ENCODE data around the gene ANKRD63.

ANKRD63 gene, protein sequence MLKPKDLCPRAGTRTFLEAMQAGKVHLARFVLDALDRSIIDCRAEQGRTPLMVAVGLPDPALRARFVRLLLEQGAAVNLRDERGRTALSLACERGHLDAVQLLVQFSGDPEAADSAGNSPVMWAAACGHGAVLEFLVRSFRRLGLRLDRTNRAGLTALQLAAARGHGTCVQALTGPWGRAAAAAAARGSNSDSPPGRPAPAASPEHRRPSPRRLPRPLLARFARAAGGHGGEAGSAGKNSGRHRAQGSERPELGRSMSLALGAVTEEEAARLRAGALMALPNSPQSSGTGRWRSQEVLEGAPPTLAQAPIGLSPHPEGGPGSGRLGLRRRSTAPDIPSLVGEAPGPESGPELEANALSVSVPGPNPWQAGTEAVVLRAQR

GRCh38 chr15:40282869-40283614 is at the start of gene ANKRD63:
Gene ANKRD63 (minus strand): TSS chr15:40283064. CDS start chr15:40282586, 478 bp downstream.
- ATAC-seq (replicated peaks; ENCODE audit: extremely low read depth, poor library complexity, severe bottlenecking) (peak; percentile 70), DNase-seq (ENCODE audit: low spot score in 2 of 2) (no peak)
- Mint-ChIP-seq H3K27me3 (peaks cover 22% of the 10 kb centered on the region), H3K27ac (ENCODE audit: low read depth) (no peak within 1 kb of the TSS), H3K36me3 (ENCODE audit: insufficient read depth) (peaks cover 2% of the 10 kb centered on the region), H3K9me3 (no peaks in the 10 kb centered on the region), H3K4me3 (peak within 1 kb of the TSS; percentile 76), H3K4me1 (no peaks in the 10 kb centered on the region)

- Mint-ChIP-seq H3K4me1 (peaks cover 15% of the 10 kb centered on the region), H3K27me3 (no peaks in the 10 kb centered on the region), H3K27ac (ENCODE audit: low read depth) (no peak overlapping the region), H3K4me3 (no peak overlapping the region), H3K36me3 (ENCODE audit: insufficient read depth) (no peaks in the 10 kb centered on the region), H3K9me3 (no peaks in the 10 kb centered on the region)
- ATAC-seq (replicated peaks; ENCODE audit: extremely low read depth, poor library complexity, severe bottlenecking) (no peak), DNase-seq (ENCODE audit: low spot score in 2 of 2) (no peak)
These were observed 49.4 kb upstream of the ANKRD63 start for GRCh38 chr15:40332113-40332781.

DNA sequence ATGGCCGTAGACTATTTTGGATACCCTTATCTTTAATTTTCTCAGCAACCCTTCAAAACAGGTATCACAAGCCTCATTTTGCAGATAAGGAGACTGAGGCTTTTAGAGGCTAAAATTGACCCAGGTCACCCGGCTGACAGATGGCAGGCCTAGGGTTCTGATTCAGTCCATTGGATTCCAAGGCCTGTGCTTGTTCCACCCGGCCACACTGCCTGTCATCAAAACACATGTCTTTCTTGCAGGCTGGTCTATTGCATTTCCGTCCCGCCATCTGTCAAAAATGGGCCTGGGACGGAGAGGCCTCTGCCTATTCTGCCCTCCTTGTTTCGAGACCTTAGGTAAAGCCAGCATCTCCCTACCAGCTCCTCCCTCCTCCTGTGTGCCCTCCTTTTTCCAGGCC is 48.8 kb upstream of the ANKRD63 start:
- Mint-ChIP-seq H3K4me3 (no peak overlapping the region), H3K4me1 (peaks cover 15% of the 10 kb centered on the region), H3K27me3 (no peaks in the 10 kb centered on the region), H3K27ac (ENCODE audit: low read depth) (no peak overlapping the region), H3K9me3 (no peaks in the 10 kb centered on the region), H3K36me3 (ENCODE audit: insufficient read depth) (no peaks in the 10 kb centered on the region)
- no peak for ATAC-seq (replicated peaks; ENCODE audit: extremely low read depth, poor library complexity, severe bottlenecking)
- DNase-seq (ENCODE audit: low spot score in 2 of 2), result no peak

GRCh38 chr15:40331026-40331425 is 48.2 kb upstream of the ANKRD63 start:
- Mint-ChIP-seq H3K27ac (ENCODE audit: low read depth) (no peak overlapping the region), H3K4me3 (no peak overlapping the region), H3K27me3 (no peaks in the 10 kb centered on the region), H3K36me3 (ENCODE audit: insufficient read depth) (no peaks in the 10 kb centered on the region), H3K4me1 (peaks cover 15% of the 10 kb centered on the region), H3K9me3 (no peaks in the 10 kb centered on the region)
- DNase-seq (ENCODE audit: low spot score in 2 of 2), result no peak
- no peak for ATAC-seq (replicated peaks; ENCODE audit: extremely low read depth, poor library complexity, severe bottlenecking)

- DNase-seq (ENCODE audit: low spot score in 2 of 2), result no peak
- Mint-ChIP-seq H3K36me3 (ENCODE audit: insufficient read depth) (no peaks in the 10 kb centered on the region), H3K4me1 (peaks cover 15% of the 10 kb centered on the region), H3K27me3 (no peaks in the 10 kb centered on the region), H3K4me3 (no peak overlapping the region), H3K9me3 (no peaks in the 10 kb centered on the region), H3K27ac (ENCODE audit: low read depth) (no peak overlapping the region)
- ATAC-seq (replicated peaks; ENCODE audit: extremely low read depth, poor library complexity, severe bottlenecking), result no peak
These were observed 47.5 kb upstream of the ANKRD63 start for GRCh38 chr15:40330368-40330836.

DNA sequence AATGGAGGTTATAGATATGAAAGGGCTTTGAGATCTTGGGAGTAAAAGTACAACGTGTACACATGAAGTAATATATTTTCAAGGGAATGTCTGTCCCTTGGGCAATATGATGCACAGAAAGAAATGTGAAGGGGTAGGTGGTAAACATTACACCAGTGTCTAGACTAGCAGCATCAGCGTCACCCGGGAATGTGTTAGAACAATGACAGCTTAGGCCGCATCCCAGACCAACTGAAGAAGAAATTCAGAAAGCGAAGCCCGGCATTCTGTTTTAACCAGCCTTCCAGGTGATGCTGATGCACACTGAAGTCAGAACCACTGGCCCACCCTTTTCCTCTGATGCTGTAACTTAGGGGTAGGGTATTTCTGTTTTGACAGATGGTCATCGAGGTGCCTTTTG is 46.9 kb upstream of the ANKRD63 start:
- H3K36me3 Mint-ChIP-seq (ENCODE audit: insufficient read depth), result no peaks in the 10 kb centered on the region
- H3K27me3 Mint-ChIP-seq, result no peaks in the 10 kb centered on the region
- peaks cover 20% of the 10 kb centered on the region for H3K4me1 Mint-ChIP-seq
- no peak overlapping the region for H3K4me3 Mint-ChIP-seq
- no peak for ATAC-seq (replicated peaks; ENCODE audit: extremely low read depth, poor library complexity, severe bottlenecking)
- no peak for DNase-seq (ENCODE audit: low spot score in 2 of 2)
- H3K9me3 Mint-ChIP-seq, result no peaks in the 10 kb centered on the region
- no peak overlapping the region for H3K27ac Mint-ChIP-seq (ENCODE audit: low read depth)

DNA sequence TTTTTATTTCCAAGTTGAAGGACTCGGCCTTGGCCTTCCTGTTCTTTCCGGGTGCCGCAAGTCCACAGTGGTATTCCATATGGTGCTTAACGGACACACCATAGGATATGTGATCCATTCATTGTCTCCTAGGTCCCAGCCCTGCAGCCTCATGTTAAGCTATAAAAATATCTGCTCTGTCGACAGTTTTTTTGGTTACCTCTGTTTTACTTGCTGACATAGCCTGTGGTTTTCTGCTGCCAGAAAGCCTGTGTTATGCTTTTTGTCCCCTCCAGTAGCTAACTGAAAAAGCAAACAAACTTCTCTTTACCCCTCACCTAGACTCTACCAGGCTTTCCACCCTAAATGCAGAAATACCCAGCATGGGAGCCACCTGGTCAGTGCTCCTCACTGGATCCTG is 45.9 kb upstream of the ANKRD63 start:
- Mint-ChIP-seq H3K9me3 (no peaks in the 10 kb centered on the region), H3K36me3 (ENCODE audit: insufficient read depth) (no peaks in the 10 kb centered on the region), H3K4me3 (no peak overlapping the region), H3K4me1 (peaks cover 22% of the 10 kb centered on the region), H3K27me3 (no peaks in the 10 kb centered on the region), H3K27ac (ENCODE audit: low read depth) (no peak overlapping the region)
- ATAC-seq (replicated peaks; ENCODE audit: extremely low read depth, poor library complexity, severe bottlenecking), result no peak
- no peak for DNase-seq (ENCODE audit: low spot score in 2 of 2)

GRCh38 chr15:40328176-40328575 is 45.3 kb upstream of the ANKRD63 start:
- H3K4me1 Mint-ChIP-seq, result peaks cover 26% of the 10 kb centered on the region
- no peak for DNase-seq (ENCODE audit: low spot score in 2 of 2)
- H3K27ac Mint-ChIP-seq (ENCODE audit: low read depth), result no peak overlapping the region

DNA sequence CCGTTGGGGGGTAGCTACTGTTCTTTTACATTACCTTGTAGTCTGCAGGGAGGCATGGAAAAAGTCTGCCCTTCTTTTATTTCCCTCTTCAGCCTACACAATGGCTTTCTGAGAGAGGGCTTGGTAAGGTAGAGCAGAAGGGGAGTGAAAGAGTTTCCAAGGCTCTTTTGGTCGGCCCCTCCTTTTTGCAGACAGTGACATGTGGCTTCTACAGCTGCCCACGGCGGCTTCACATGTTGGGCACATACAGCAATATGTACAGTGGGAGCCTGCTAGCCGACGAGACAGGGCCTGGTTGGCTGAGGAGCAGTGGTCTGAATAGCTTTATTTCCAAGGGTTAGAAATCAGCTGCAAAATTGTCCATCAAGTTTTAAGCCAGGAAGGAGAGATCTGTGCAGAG is 44.6 kb upstream of the ANKRD63 start:
- Mint-ChIP-seq H3K9me3 (no peaks in the 10 kb centered on the region), H3K27ac (ENCODE audit: low read depth) (no peak overlapping the region), H3K27me3 (no peaks in the 10 kb centered on the region), H3K4me3 (no peak overlapping the region), H3K36me3 (ENCODE audit: insufficient read depth) (peaks cover 3% of the 10 kb centered on the region), H3K4me1 (peaks cover 31% of the 10 kb centered on the region)
- no peak for DNase-seq (ENCODE audit: low spot score in 2 of 2)
- ATAC-seq (replicated peaks; ENCODE audit: extremely low read depth, poor library complexity, severe bottlenecking), result no peak

More at GRCh38 chr15:40328176-40328575, 45.3 kb upstream of the ANKRD63 start:
- no peak for ATAC-seq (replicated peaks; ENCODE audit: extremely low read depth, poor library complexity, severe bottlenecking)
- H3K4me3 Mint-ChIP-seq, result no peak overlapping the region
- H3K27me3 Mint-ChIP-seq, result no peaks in the 10 kb centered on the region
- H3K9me3 Mint-ChIP-seq, result no peaks in the 10 kb centered on the region
- H3K36me3 Mint-ChIP-seq (ENCODE audit: insufficient read depth), result peaks cover under 1% of the 10 kb centered on the region

DNA sequence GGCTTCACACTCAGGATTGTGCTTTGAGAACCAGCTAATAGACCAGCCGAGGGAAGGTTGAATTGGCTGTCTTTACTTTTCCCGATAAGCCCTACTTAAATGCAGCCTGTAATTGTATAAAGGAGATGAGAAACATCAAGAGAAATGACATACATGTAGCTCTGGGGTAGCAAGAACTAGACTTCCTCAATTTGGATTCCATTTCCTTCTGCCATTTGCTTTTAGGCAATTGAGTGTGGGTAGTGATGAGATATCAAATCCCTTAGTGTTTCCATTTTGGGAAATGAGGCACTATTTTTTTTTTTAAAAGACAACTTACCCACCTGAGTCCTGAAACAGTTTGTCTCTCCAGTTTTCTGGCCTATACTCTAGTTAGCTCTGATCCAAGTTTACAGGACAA is 42.8 kb upstream of the ANKRD63 start:
- Mint-ChIP-seq H3K4me1 (peaks cover 44% of the 10 kb centered on the region), H3K4me3 (no peak overlapping the region), H3K27me3 (no peaks in the 10 kb centered on the region), H3K36me3 (ENCODE audit: insufficient read depth) (peaks cover 3% of the 10 kb centered on the region), H3K9me3 (no peaks in the 10 kb centered on the region), H3K27ac (ENCODE audit: low read depth) (no peak overlapping the region)
- DNase-seq (ENCODE audit: low spot score in 2 of 2), result no peak
- no peak for ATAC-seq (replicated peaks; ENCODE audit: extremely low read depth, poor library complexity, severe bottlenecking)

DNA sequence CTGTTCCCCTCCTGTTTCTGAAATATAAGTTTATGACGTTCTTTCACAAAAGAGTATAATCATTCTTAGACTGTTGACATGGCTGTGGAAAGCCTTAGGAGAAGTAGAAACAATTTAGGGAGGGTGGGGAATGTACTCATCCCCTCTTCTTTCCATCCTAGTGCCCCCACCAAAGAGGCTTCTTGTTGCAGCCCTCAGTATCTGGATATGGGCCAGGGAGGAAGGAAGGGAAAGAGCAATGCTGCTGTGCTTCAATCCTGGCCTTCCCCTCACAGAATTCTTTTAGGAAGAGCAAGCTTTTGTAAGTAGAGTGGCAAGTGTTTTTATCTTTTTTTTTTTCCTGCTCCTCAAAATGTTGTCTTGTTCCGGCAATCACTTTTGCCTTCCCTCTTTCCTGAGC is 42.3 kb upstream of the ANKRD63 start:
- H3K4me1 Mint-ChIP-seq, result peaks cover 46% of the 10 kb centered on the region
- ATAC-seq (replicated peaks; ENCODE audit: extremely low read depth, poor library complexity, severe bottlenecking), result no peak
- H3K9me3 Mint-ChIP-seq, result no peaks in the 10 kb centered on the region
- no peak overlapping the region for H3K27ac Mint-ChIP-seq (ENCODE audit: low read depth)
- peaks cover 3% of the 10 kb centered on the region for H3K36me3 Mint-ChIP-seq (ENCODE audit: insufficient read depth)
- H3K4me3 Mint-ChIP-seq, result peak overlapping the region; percentile 68
- no peaks in the 10 kb centered on the region for H3K27me3 Mint-ChIP-seq
- DNase-seq (ENCODE audit: low spot score in 2 of 2), result no peak

- H3K4me1 Mint-ChIP-seq, result peaks cover 46% of the 10 kb centered on the region
- no peaks in the 10 kb centered on the region for H3K27me3 Mint-ChIP-seq
- DNase-seq (ENCODE audit: low spot score in 2 of 2) (no peak), ATAC-seq (replicated peaks; ENCODE audit: extremely low read depth, poor library complexity, severe bottlenecking) (no peak)
- no peak overlapping the region for H3K27ac Mint-ChIP-seq (ENCODE audit: low read depth)
- peak overlapping the region; percentile 68 for H3K4me3 Mint-ChIP-seq
- no peaks in the 10 kb centered on the region for H3K9me3 Mint-ChIP-seq
- H3K36me3 Mint-ChIP-seq (ENCODE audit: insufficient read depth), result peaks cover 3% of the 10 kb centered on the region
These were observed 41.4 kb upstream of the ANKRD63 start for GRCh38 chr15:40323953-40324937.

All from central memory CD8-positive, alpha-beta T cell (primary cell).